ENCODE data around the gene SGPL1.

DNA sequence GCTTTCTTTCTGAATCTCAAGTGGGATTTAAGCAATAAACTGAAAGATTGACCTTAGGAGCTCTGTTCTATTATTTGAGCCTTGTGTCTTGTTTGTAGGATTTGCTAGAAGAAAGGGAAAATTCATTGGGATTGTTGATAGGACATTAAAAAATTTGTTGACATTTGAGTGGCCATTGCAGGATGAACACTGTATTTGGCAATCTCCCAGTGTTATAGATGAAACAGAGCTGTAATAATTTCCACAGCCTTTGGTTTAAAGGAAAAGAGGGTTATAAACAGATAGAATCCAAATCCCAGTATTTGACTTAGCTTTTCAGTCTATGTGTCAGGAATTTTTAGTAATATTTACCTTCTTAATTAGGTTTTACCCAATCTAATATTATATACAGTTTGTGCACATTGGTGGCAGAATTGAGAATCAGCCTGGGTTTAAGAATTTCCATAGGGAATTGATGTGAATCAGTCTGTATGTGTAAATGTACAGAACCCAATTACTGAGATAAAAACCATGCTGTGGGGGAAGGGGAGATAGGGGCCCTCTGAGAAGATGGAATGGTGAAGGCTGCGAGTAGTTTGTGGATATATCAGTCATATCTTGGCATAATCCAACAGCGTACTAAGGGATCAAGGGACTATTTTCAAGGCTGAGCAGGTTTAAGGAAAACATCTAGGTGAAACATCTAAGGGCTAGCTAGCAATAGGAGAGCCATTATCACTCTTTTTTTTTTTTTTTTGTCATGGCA, 6.5 kb downstream of the SGPL1 start:
- TF ChIP-seq, protein P1, sequence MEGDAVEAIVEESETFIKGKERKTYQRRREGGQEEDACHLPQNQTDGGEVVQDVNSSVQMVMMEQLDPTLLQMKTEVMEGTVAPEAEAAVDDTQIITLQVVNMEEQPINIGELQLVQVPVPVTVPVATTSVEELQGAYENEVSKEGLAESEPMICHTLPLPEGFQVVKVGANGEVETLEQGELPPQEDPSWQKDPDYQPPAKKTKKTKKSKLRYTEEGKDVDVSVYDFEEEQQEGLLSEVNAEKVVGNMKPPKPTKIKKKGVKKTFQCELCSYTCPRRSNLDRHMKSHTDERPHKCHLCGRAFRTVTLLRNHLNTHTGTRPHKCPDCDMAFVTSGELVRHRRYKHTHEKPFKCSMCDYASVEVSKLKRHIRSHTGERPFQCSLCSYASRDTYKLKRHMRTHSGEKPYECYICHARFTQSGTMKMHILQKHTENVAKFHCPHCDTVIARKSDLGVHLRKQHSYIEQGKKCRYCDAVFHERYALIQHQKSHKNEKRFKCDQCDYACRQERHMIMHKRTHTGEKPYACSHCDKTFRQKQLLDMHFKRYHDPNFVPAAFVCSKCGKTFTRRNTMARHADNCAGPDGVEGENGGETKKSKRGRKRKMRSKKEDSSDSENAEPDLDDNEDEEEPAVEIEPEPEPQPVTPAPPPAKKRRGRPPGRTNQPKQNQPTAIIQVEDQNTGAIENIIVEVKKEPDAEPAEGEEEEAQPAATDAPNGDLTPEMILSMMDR (conservative IDR thresholded peaks at IDR 0.05 in 1 of 2, IDR thresholded peaks at IDR 0.05 in 1 of 2; ENCODE audit: extremely low read depth in 1 of 2, insufficient read depth in 1 of 2, low read depth in 1 of 2, low read length in 2 of 2): no peak
- no peak for TF ChIP-seq EZH2 (IDR thresholded peaks at IDR 0.05; ENCODE audit: borderline replicate concordance, low read length)
